HepG2 (cell line): ENCODE data around the gene GLI3. TPM values are rescaled to one million over a fixed set of nuclear protein-coding genes. Genes with fewer than 3 reads are reported as not detected.

Experiments
- ATAC-seq: fragments of 200-7000 bp; cut with Tn5 transposase; 3 replicates; pipeline ENCODE4 v1.9.1; 2020; ENCODE audit warnings: mild to moderate bottlenecking, moderate library complexity
- BruUV-seq: library from RNA; stranded (reverse); fragments of 400-500 nt; replicated peaks from 2 replicates; lab custom pipeline; 2021; lab: Mats Ljungman, UMichigan
- CTCF ChIA-PET: fragments of 300-600 bp; formaldehyde crosslinking; extraction: SDS; loops from one replicate; lab custom pipeline; 2021; ENCODE audit warnings: low total read pairs, inconsistent platforms, low intra/inter-chr PET ratio; lab: Yijun Ruan, JAX
- POLR2A ChIA-PET: fragments of 350-600 bp; sonication (Branson Sonifier 250); formaldehyde crosslinking; loops from one replicate; lab custom pipeline; 2020; ENCODE audit warnings: antibody characterized with exemption, inconsistent platforms; lab: Yijun Ruan, JAX
- DNase-seq: peaks from one replicate; pipeline ENCODE4 v3.0.0-alpha.2; 2015; ENCODE audit warnings: low spot score
- FAIRE-seq: peaks from 3 replicates; lab custom pipeline; 2011; peaks lifted over from hg19 to GRCh38; lab: Jason Lieb, UNC
- H2AFZ ChIP-seq: one replicate; pipeline ENCODE4 v1.6.1; 2011; ENCODE audit warnings: low read length, inconsistent platforms
- H3K27ac ChIP-seq: fragments of 300-600 bp; 3 replicates; pipeline ENCODE4 v1.8.0; 2011; ENCODE audit warnings: mixed run types, mild to moderate bottlenecking, mixed read lengths, low read length, inconsistent platforms; ENCODE audit not compliant: insufficient read depth; ENCODE audit errors: extremely low read length
- H3K27me3 ChIP-seq, 2 experiments: fragments of 200-600 bp in 1 of 2; 2 replicates in 1 of 2; 3 replicates in 1 of 2; pipeline versions ENCODE4 v1.6.0 to v1.8.0; 2011; ENCODE audit warnings: low read length in 2 of 2, mild to moderate bottlenecking in 2 of 2, moderate library complexity in 2 of 2, inconsistent platforms in 1 of 2; ENCODE audit not compliant: insufficient read depth in 2 of 2, control insufficient read depth in 1 of 2
- H3K36me3 ChIP-seq, 2 experiments: fragments of 200-600 bp in 1 of 2; replicated peaks in 1 of 2; 2 replicates in 1 of 2; 3 replicates in 1 of 2; pipeline versions ENCODE4 v1.5.1 to v1.8.0; 2011; ENCODE audit warnings: low read length in 2 of 2, inconsistent platforms in 1 of 2; ENCODE audit not compliant: insufficient read depth in 2 of 2, control insufficient read depth in 1 of 2
- H3K4me1 ChIP-seq: 2 replicates; pipeline ENCODE4 v1.5.1; 2012; ENCODE audit warnings: low read length, inconsistent platforms; ENCODE audit not compliant: insufficient read depth
- H3K4me2 ChIP-seq: 2 replicates; pipeline ENCODE4 v1.6.0; 2011; ENCODE audit warnings: low read depth, low read length, inconsistent platforms
- H3K4me3 ChIP-seq, 3 experiments: fragments of 200-600 bp in 1 of 3; sonication (generic), shearing (Covaris generic) in 1 of 3; replicated peaks in 1 of 3; 2 replicates each; pipeline ENCODE4 v1.5.1; 2011 to 2016; ENCODE audit warnings: low read length in 3 of 3, inconsistent platforms in 2 of 3, low read depth in 2 of 3, mild to moderate bottlenecking in 2 of 3, control low read depth in 1 of 3, mixed read lengths in 1 of 3; ENCODE audit not compliant: insufficient read depth in 1 of 3
- H3K79me2 ChIP-seq: one replicate; pipeline ENCODE4 v1.6.1; 2011; ENCODE audit warnings: low read length, inconsistent platforms; ENCODE audit not compliant: insufficient read depth
- H3K9ac ChIP-seq: 2 replicates; pipeline ENCODE4 v1.6.0; 2011; ENCODE audit warnings: mild to moderate bottlenecking, low read depth, low read length, inconsistent platforms; ENCODE audit not compliant: insufficient read depth
- H3K9me3 ChIP-seq: 2 replicates; pipeline ENCODE4 v1.5.1; 2012; ENCODE audit warnings: mild to moderate bottlenecking, low read length
- H4K20me1 ChIP-seq: 2 replicates; pipeline ENCODE4 v1.6.0; 2011; ENCODE audit warnings: inconsistent platforms, mild to moderate bottlenecking, low read length, moderate library complexity; ENCODE audit not compliant: insufficient read depth
- ARHGAP35 ChIP-seq: sonication (generic); formaldehyde crosslinking; IDR thresholded peaks from 2 replicates; pipeline ENCODE4 v1.9.0; 2022; ENCODE audit warnings: mild to moderate bottlenecking, inconsistent platforms, moderate library complexity, missing genetic modification reagents, borderline replicate concordance
- HDAC6 ChIP-seq: fragments of 200-600 bp; sonication (generic); IDR thresholded peaks from 2 replicates; pipeline ENCODE4 v1.7.0; 2017; ENCODE audit warnings: mild to moderate bottlenecking, antibody characterized with exemption, low read length, low read depth
- HNRNPK ChIP-seq: fragments of 200-400 bp; formaldehyde crosslinking; IDR thresholded peaks from 2 replicates; pipeline ENCODE4 v1.6.1; 2018; ENCODE audit warnings: low read length, low read depth, moderate library complexity, mild to moderate bottlenecking; ENCODE audit not compliant: poor library complexity, severe bottlenecking
- PAWR ChIP-seq: sonication (generic); formaldehyde crosslinking; IDR thresholded peaks from 2 replicates; pipeline ENCODE4 v1.4.0; 2020; ENCODE audit warnings: missing genetic modification reagents, mild to moderate bottlenecking, borderline replicate concordance
- RARA ChIP-seq: IDR thresholded peaks from 2 replicates; pipeline ENCODE4 v1.6.1; 2016; ENCODE audit warnings: missing genetic modification reagents, missing compliant biosample characterization
- SMYD3 ChIP-seq: sonication (generic); formaldehyde crosslinking; IDR thresholded peaks from 2 replicates; pipeline ENCODE4 v1.8.1; 2023; ENCODE audit warnings: mild to moderate bottlenecking, missing genetic modification reagents
- ZFP82 ChIP-seq: sonication (generic); formaldehyde crosslinking; IDR thresholded peaks from 2 replicates; pipeline ENCODE4 v1.5.1; 2020; ENCODE audit warnings: mild to moderate bottlenecking, missing genetic modification reagents, borderline replicate concordance
- ZNF367 ChIP-seq: sonication (generic); formaldehyde crosslinking; IDR thresholded peaks from 2 replicates; pipeline ENCODE4 v1.4.0; 2020; ENCODE audit warnings: missing genetic modification reagents, borderline replicate concordance
- ZSCAN25 ChIP-seq: sonication (generic); formaldehyde crosslinking; IDR thresholded peaks from 2 replicates; pipeline ENCODE4 v1.8.0; 2022; ENCODE audit warnings: mild to moderate bottlenecking, missing genetic modification reagents
- WGBS: methylation state at CpG from one replicate; pipeline ENCODE4 v1.1.6; 2017; ENCODE audit warnings: low lambda C conversion rate; 5-methylcytosine and 5-hydroxymethylcytosine counted together
- in situ Hi-C: cut with HindIII; loops from 2 replicates; pipeline ENCODE4 v1.10.0; 2017; ENCODE audit warnings: low pct_unique_long_range_greater_than_20kb; ENCODE audit not compliant: extremely low pct_ligation_motif_present
- intact Hi-C: fragments of 100-400 bp; cut with micrococcal nuclease; formaldehyde crosslinking; loops from one replicate; pipeline ENCODE4 v1.10.0; 2022; ENCODE audit not compliant: unreplicated experiment
- polyA plus RNA-seq, 8 experiments: library from polyadenylated mRNA; depleted of rRNA in 3 of 8; stranded (reverse) in 7 of 8; unstranded in 1 of 8; fragments of >200 nt; fragmentation: Illumina TruSeq in 4 of 8; extraction: Trizol in 4 of 8; gene quantifications; 2 replicates each; pipeline versions ENCODE4 v1.2.1 to v1.2.3, GENCODE V29; 2011 to 2016; ENCODE audit warnings: low read depth in 4 of 8, missing spikeins in 1 of 8, mixed read lengths in 1 of 8; ENCODE audit not compliant: insufficient read depth in 1 of 8
- total RNA-seq, 5 experiments: library from RNA; depleted of rRNA; stranded (reverse); fragments of >200 nt; fragmentation: Illumina TruSeq; extraction: Trizol; gene quantifications; 2 replicates each; pipeline ENCODE4 v1.2.3, GENCODE V29; 2016; ENCODE audit warnings: low read depth in 1 of 5
- TF ChIP-seq, protein P1 (sequence below): IDR thresholded peaks from 2 replicates; pipeline ENCODE4 v1.6.1; 2016; ENCODE audit warnings: low read depth, borderline replicate concordance
- TF ChIP-seq, protein P2 (sequence below), 2 experiments: fragments of 450-650 bp in 1 of 2; sonication (generic) in 1 of 2; formaldehyde crosslinking in 1 of 2; IDR thresholded peaks; 2 replicates each; pipeline versions ENCODE4 v1.6.1 to v1.8.0; 2016 to 2022; ENCODE audit warnings: antibody characterized with exemption in 1 of 2, mild to moderate bottlenecking in 1 of 2, missing genetic modification reagents in 1 of 2

Gene GLI3
- total and polyA plus RNA-seq, 2 of the 13 experiments (the other 11 are each of a cell fraction or from before 2014, with no cell fraction given): not detected

DNA sequence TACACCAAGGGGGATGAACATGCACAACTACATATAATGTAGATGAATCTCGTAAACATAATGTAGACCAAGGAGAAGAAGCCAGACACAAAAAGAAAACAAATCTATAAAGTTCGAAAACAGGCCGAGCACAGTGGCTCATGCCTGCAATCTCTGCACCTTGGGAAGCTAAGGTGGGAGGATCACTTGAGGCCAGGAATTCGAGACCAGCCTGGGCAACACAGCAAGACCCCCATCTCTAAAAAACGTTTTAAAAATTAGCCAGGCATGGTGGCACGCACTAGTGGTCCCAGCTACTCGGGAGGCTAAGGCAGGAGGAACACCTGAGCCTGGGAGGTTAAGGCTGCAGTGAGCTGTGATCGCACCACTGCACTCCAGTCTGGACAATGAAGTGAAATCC lies 68.5 kb downstream of the GLI3 start:
- H3K79me2 ChIP-seq: no peaks in the 10 kb centered on the region
- TF ChIP-seq ZNF367: no peak
- TF ChIP-seq PAWR (CRISPR knock-in tag): no peak
- no peak for TF ChIP-seq ARHGAP35 (CRISPR knock-in tag)
- TF ChIP-seq, protein P1, sequence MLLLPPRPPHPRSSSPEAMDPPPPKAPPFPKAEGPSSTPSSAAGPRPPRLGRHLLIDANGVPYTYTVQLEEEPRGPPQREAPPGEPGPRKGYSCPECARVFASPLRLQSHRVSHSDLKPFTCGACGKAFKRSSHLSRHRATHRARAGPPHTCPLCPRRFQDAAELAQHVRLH (CRISPR knock-in tag): no peak
- TF ChIP-seq RARA: no peak
- TF ChIP-seq SMYD3 (CRISPR knock-in tag): no peak
- no peak for TF ChIP-seq HNRNPK
- no peak for TF ChIP-seq HDAC6
- TF ChIP-seq ZFP82 (CRISPR knock-in tag): no peak
- TF ChIP-seq ZSCAN25 (CRISPR knock-in tag): no peak
- TF ChIP-seq, protein P2, sequence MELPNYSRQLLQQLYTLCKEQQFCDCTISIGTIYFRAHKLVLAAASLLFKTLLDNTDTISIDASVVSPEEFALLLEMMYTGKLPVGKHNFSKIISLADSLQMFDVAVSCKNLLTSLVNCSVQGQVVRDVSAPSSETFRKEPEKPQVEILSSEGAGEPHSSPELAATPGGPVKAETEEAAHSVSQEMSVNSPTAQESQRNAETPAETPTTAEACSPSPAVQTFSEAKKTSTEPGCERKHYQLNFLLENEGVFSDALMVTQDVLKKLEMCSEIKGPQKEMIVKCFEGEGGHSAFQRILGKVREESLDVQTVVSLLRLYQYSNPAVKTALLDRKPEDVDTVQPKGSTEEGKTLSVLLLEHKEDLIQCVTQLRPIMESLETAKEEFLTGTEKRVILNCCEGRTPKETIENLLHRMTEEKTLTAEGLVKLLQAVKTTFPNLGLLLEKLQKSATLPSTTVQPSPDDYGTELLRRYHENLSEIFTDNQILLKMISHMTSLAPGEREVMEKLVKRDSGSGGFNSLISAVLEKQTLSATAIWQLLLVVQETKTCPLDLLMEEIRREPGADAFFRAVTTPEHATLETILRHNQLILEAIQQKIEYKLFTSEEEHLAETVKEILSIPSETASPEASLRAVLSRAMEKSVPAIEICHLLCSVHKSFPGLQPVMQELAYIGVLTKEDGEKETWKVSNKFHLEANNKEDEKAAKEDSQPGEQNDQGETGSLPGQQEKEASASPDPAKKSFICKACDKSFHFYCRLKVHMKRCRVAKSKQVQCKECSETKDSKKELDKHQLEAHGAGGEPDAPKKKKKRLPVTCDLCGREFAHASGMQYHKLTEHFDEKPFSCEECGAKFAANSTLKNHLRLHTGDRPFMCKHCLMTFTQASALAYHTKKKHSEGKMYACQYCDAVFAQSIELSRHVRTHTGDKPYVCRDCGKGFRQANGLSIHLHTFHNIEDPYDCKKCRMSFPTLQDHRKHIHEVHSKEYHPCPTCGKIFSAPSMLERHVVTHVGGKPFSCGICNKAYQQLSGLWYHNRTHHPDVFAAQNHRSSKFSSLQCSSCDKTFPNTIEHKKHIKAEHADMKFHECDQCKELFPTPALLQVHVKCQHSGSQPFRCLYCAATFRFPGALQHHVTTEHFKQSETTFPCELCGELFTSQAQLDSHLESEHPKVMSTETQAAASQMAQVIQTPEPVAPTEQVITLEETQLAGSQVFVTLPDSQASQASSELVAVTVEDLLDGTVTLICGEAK (IDR thresholded peaks at IDR 0.05): no peak
- TF ChIP-seq, protein P2 (CRISPR knock-in tag; IDR thresholded peaks at IDR 0.05): no peak
- H3K4me2 ChIP-seq: no peak overlapping the region
- CTCF ChIA-PET: no interaction called here
- H3K9ac ChIP-seq: no peak overlapping the region
- FAIRE-seq (no peak), ATAC-seq (no peak), DNase-seq (no peak)
- H3K27ac ChIP-seq: no peak overlapping the region
- no peaks in the 10 kb centered on the region for H3K4me1 ChIP-seq
- H3K9me3 ChIP-seq: no peaks in the 10 kb centered on the region
- intact Hi-C loops: no loop called here
- WGBS: 4% methylated on average over 8 of the region's 8 CpGs
- H3K27me3 ChIP-seq: peaks cover 0 to 1% of the 10 kb centered on the region in 2 experiments; a peak in 1 of 5 replicates
- no TSS peak for BruUV-seq
- in situ Hi-C loops: no loop called here
- H3K4me3 ChIP-seq: no peak overlapping the region
- H4K20me1 ChIP-seq: no peaks in the 10 kb centered on the region
- H3K36me3 ChIP-seq: no peaks in the 10 kb centered on the region
- POLR2A ChIA-PET: no interaction called here
- no peak overlapping the region for H2AFZ ChIP-seq
